ENCODE data around the gene SFXN5. TPM values are rescaled to one million over a fixed set of nuclear protein-coding genes. Genes with fewer than 3 reads are reported as not detected.

Gene SFXN5
- polyA plus RNA-seq, 1 donor from 2014 or later, result 5.8 TPM

GRCh38 chr2:73107211-73107926, 35.9 kb upstream of the SFXN5 start:
- H3K27ac ChIP-seq (ENCODE audit: low read length), result no peak overlapping the region

GRCh38 chr2:73106791-73107190, 35.3 kb upstream of the SFXN5 start:
- no peak overlapping the region for H3K27ac ChIP-seq (ENCODE audit: low read length)
- no peaks in the 10 kb centered on the region for H3K36me3 ChIP-seq (ENCODE audit: insufficient read depth, low read length)
- H3K9ac ChIP-seq (ENCODE audit: low read length), result no peak overlapping the region
- H3K9me3 ChIP-seq (ENCODE audit: low read length), result no peaks in the 10 kb centered on the region
- TF ChIP-seq MXI1 (conservative IDR thresholded peaks at IDR 0.05; ENCODE audit: poor library complexity, severe bottlenecking), result no peak
- no peak for TF ChIP-seq CTCF (IDR thresholded peaks at IDR 0.05; ENCODE audit: poor library complexity, severe bottlenecking)
- TF ChIP-seq EZH2 (IDR thresholded peaks at IDR 0.05; ENCODE audit: borderline replicate concordance, insufficient read depth, low read length, poor library complexity, severe bottlenecking), result no peak
- no peak for TF ChIP-seq REST (IDR thresholded peaks at IDR 0.05; ENCODE audit: borderline replicate concordance)
- no peak for TF ChIP-seq RAD21 (conservative IDR thresholded peaks at IDR 0.05)
- no peak for TF ChIP-seq EP300 (conservative IDR thresholded peaks at IDR 0.05; ENCODE audit: poor library complexity, severe bottlenecking)
- TF ChIP-seq POLR2AphosphoS5 (IDR thresholded peaks at IDR 0.05), result no peak
- TF ChIP-seq SMC3 (conservative IDR thresholded peaks at IDR 0.05; ENCODE audit: poor library complexity), result no peak
- no peak for TF ChIP-seq TAF1 (IDR thresholded peaks at IDR 0.05; ENCODE audit: low read depth)
- H3K4me3 ChIP-seq (ENCODE audit: low read length), result no peak overlapping the region
- H4K20me1 ChIP-seq (ENCODE audit: insufficient read depth), result no peaks in the 10 kb centered on the region
- H3K27me3 ChIP-seq (ENCODE audit: insufficient read depth, low read depth, low read length), result peaks cover 12% of the 10 kb centered on the region
- H3K9me2 ChIP-seq (ENCODE audit: insufficient read depth, low read length), result no peaks in the 10 kb centered on the region
- no peaks in the 10 kb centered on the region for H3F3A ChIP-seq (ENCODE audit: insufficient read depth, low read length, poor library complexity, severe bottlenecking)
- H3K79me2 ChIP-seq (replicated peaks; ENCODE audit: insufficient read depth, low read length), result peaks cover 8% of the 10 kb centered on the region
- no peak overlapping the region for H2AFZ ChIP-seq (ENCODE audit: low read depth, low read length)
- H3K4me2 ChIP-seq (ENCODE audit: low read length), result no peak overlapping the region

More at GRCh38 chr2:73107211-73107926, 35.9 kb upstream of the SFXN5 start:
- H4K20me1 ChIP-seq (ENCODE audit: insufficient read depth), result no peaks in the 10 kb centered on the region
- H3K4me2 ChIP-seq (ENCODE audit: low read length), result no peak overlapping the region
- TF ChIP-seq SMC3 (conservative IDR thresholded peaks at IDR 0.05; ENCODE audit: poor library complexity) (no peak), EP300 (conservative IDR thresholded peaks at IDR 0.05; ENCODE audit: poor library complexity, severe bottlenecking) (no peak)
- H3K9ac ChIP-seq (ENCODE audit: low read length), result no peak overlapping the region
- H3K27me3 ChIP-seq (ENCODE audit: insufficient read depth, low read depth, low read length), result peaks cover 14% of the 10 kb centered on the region
- H3K36me3 ChIP-seq (ENCODE audit: insufficient read depth, low read length), result no peaks in the 10 kb centered on the region
- H3K9me3 ChIP-seq (ENCODE audit: low read length), result no peaks in the 10 kb centered on the region
- H3F3A ChIP-seq (ENCODE audit: insufficient read depth, low read length, poor library complexity, severe bottlenecking), result no peaks in the 10 kb centered on the region
- no peak overlapping the region for H3K4me3 ChIP-seq (ENCODE audit: low read length)
- no peak overlapping the region for H2AFZ ChIP-seq (ENCODE audit: low read depth, low read length)
- H3K79me2 ChIP-seq (replicated peaks; ENCODE audit: insufficient read depth, low read length), result peaks cover 8% of the 10 kb centered on the region
- no peaks in the 10 kb centered on the region for H3K9me2 ChIP-seq (ENCODE audit: insufficient read depth, low read length)

Measured in neural cell (in vitro differentiated cells).